OCI-M2 (cell line): ENCODE results near the gene KHNYN.
"Not testable (repeated sequence)": the region's sequence is repeated elsewhere in the genome, so short reads cannot be mapped to it uniquely, and the experiment has no call there.

Experiments used
- DNase-seq: peaks from one replicate; lab custom pipeline; 2025; ENCODE audit not compliant: unreplicated experiment; lab: John Stamatoyannopoulos, UW

The KHNYN gene

DNA sequence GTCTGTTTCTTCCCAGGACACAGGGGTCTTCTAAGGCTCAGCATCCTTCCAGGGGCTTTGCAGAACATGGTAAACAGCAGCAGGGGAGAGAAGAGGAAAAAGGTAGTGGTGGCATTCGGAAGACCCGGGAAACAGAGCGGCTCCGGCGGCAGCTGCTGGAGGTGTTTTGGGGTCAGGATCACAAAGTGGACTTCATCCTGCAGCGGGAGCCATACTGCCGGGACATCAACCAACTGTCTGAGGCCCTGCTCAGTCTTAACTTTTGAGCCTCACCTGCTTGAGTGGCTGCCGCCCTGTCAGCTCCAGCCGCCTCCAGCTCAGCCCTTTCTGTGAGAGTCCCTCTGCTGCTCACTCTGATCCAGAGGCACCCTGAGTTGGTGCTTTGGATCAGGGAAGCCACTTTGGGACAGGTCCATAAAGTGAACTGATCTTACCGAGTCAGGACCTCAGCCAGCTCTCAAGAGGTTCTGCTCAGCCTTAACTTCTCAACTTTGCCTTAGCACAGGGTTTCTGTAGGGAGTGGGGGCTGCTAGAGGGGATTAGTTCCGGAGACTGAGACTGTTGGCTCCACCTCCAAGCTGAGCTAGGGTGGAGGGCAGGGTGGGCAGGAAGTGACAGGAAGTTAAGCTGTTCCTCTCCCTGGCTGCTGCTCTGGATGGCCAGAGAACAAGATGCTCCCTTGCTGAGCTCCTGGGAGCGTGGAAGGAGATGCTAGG is 7.4 kb downstream of the KHNYN start:
- no peak for DNase-seq

DNA sequence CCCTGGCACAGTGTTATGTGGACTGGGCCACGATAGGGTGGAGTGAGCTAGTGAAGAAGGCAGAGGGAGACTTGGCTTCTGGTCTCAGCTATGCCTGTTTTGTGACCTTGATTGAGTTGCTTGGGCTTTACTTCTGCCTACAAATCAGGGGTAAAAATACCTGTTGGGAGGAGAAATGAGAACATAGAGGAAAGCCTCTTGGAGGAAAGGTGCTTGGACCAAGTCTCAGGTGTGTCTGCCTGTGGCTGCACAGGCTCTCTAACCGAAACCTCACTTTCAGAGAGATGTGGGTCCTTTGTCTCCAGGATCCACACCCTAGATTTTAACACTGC is 7.9 kb downstream of the KHNYN start:
- DNase-seq: no peak

DNA sequence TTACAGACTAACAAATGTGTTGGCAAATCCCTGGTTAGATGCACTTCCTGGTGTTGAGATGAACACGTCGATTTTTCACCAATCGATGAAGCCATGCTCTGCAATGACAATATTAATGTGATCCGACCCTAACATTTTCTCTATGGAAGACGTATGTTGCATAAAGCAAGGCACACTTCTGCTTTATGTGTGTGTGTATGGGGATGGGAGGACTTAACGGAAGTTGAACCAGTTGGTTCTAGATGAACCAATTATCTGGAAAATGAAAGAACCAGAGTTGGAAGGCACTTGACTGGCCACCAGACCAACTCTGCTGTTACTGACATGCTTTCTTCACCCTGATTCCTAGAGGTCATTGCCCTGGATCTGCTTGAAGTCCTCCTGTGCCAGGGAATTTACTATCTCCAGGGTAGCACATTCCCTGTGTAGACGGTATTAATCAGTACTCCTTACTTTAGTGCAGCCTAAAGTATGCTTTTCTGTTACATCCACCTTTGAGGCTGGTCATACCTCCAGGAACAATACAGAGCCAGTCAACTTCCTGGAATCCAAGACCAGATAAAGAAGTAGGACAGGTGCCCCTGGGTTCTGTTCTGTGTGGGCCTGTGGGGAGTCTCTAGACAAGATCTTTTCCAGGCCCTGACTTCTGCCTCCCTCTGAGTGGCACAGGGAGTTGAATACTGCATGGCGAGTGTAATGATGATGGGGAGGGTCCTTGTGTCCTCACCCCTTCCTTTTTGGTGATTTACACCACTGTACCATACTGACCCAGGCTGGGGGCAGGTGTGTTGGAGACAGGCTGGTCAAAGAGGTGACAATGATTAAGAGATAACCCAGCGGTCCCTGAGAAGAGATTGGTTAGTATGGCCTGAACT is 8.7 kb downstream of the KHNYN start:
- no peak for DNase-seq

- DNase-seq: no peak
Observed at GRCh38 chr14:24439257-24439656, 9.5 kb downstream of the KHNYN start.

- DNase-seq: no peak
Observed at GRCh38 chr14:24439830-24440605, 10.3 kb downstream of the KHNYN start.

DNA sequence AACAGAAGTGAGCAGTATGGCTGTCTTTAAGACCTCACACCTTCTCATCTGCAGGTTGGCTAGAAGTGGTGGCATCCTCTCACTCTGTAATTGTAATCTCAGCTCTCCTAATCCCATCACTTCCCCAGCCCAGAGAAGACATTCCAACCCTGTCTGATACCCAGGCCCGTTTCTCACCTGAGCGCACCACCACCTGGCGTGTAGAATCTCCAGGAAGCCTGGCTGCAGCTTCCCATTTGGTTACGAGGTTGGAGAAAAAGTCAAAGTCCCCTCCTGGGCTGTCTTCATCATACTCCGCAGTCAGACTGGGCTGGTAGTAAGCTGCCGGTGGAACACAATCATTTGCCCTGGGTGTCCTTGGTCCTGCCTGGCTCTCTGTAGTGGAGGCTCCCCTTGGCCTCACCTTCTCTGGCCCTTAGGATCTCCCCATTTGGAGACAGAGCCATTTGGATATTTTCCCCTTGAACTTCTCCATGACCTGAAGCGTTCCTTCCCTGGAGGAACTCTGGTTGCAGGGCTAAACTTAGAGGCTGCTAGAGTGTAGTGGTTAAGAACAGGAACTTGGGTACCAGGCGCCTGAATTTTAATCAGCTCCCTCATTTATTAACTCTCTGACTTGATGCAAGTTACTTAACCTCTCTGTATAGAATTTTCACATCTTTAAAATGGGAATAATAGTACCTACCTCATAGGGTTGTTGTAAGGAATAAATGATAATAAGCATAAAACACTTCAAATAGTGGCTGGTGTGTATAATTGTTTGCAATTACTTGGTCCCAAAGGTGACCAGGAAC is 11.0 kb downstream of the KHNYN start:
- no peak for DNase-seq

DNA sequence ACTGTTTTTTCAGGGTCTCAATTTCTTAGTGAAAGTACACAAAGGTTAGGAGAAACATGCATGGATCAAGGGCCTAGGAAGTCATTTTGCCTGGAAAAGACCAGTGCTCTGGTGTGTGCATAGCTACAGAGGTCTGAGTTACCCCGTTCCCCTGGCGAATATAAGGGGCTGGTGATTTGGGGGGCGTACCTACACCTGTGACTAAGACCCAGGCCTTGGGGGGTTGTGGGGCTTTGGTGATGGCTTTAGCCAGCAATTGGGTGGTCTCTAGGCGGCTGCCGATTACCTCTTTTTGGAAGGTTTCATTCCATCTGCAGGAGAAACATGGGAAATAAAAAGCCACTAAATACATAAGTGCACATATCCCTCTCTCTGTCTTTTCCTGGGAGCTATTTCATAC is 11.7 kb downstream of the KHNYN start:
- DNase-seq: no peak

GRCh38 chr14:24441904-24442239 is 12.1 kb downstream of the KHNYN start:
- DNase-seq: no peak

DNA sequence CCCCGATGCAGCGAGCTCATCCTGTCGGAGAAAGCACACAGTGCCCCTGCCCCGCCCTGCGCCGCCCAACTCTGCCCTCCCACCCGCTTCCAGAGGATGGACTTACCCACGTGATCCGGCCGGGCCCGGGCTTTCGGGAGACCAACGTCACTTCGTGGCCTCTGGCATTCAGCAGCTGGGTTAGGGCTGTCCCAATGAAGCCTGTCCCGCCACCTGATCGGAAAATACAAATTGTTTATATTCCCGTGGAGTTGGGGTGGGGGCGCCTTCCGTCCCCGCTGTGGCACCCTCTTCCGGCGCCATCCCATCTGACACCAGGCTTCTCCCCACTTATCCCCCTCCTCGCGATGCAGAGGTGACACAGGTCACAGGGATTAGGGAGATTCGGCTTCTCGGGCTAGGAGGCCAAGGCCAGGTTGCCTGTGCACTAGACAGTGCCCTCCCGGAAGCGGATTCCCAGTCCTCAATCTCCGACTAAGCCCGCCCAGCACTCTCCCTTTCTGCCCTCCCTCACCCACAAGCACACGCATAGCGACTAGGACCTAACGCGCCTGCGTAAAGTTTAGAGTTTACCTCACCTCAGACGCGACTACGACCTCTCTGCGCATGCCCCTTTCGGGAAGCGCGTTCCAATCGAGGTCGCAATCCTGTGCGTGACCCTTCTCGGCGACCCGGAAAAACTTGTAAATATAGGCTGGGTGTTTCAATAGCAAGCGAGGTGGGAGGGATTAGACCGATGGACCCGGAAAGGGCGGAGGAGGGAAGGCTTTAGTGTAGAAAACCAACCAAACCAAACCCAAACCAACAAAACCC is 12.7 kb downstream of the KHNYN start, which contains the start of gene SDR39U1:
Gene SDR39U1, minus strand, starts transcription at position 537 of the 813 bp plus-strand sequence. Its CDS starts 7 bp downstream, at position 530.
- peak; percentile 88 for DNase-seq

DNA sequence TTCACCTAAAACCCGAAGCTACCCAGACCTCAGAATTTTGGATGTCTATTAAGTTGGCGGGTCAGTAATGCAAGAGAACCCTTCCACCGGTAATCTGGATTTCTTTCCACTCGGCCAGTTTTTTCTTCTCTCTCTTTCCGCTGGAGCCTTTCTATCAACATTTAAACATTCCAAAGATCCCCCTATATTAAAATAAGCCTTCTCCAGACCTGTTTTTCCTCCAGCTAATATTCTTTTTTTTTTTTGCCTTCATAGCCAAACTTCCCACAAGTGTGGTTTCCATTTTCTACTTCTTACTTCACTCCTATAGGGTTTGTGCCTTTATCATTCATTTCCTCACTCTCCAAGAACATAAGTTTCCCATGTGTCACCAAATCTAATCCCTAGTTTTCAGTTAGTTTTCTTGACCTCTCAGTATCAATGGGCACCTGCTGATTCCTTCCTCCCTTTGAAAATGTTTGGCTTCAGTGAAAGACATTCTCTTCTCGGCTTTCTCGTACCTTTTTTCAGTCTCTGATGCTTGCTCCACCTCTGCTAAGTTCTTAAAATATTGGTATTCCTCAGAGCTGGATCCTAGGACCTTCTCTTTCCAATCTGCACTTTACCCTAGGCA is 13.4 kb downstream of the KHNYN start:
- DNase-seq: no peak

DNA sequence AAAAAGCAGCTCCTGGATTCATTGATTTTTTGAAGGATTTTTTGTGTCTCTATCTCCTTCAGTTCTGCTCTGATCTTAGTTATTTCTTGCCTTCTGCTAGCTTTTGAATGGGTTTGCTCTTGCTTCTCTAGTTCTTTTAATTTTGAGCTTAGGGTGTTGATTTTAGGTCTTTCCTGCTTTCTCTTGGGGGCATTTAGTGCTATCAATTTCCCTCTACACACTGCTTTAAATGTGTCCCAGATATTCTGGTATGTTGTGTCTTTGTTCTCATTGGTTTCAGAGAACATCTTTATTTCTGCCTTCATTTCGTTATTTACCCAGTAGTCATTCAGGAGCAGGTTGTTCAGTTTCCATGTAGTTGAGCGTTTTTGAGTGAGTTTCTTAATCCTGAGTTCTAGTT is 21.1 kb downstream of the KHNYN start:
- not testable (repeated sequence) for DNase-seq

DNA sequence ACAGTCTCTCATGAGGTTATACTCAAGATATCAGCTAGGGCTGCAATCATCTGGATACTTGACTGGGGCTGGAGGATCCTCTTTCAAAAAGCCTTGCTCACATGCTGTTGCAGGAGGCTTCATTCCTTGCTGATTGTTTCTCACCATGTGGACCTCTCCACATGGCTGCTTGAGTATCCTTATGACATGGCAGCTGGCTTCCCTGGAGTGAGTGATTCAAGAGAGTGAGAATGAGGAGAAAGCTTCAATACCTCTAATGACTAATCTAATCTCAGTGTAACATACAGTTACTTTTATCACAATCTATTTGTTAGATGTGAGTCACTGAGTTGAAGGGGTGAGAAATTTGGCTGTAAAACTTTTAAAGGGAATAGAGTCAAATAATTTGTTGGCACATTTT is 27.2 kb downstream of the KHNYN start:
- DNase-seq: no peak

GRCh38 chr14:24458736-24459135 is 29.0 kb downstream of the KHNYN start:
- DNase-seq: no peak

- DNase-seq: no peak
Observed at GRCh38 chr14:24459331-24459730, 29.6 kb downstream of the KHNYN start.

DNA sequence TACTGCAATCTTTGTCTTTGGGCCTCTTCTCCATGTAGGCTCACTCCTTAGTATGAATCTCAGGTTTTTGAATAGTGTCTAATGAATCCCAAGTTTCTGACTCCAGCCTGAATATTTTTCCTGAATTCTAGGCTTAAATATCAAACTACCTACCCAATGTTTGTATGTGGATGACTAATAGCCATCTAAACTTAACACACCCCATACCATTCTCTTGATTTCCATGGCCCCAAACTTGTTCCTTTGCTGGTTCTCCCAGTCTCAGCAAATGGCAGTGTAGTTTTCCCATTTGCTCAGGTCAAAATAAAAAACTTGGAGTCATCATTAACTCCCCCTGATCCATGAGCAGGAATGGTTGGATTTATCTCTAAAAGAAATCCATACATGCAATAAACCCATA is 31.6 kb downstream of the KHNYN start:
- DNase-seq: no peak

DNA sequence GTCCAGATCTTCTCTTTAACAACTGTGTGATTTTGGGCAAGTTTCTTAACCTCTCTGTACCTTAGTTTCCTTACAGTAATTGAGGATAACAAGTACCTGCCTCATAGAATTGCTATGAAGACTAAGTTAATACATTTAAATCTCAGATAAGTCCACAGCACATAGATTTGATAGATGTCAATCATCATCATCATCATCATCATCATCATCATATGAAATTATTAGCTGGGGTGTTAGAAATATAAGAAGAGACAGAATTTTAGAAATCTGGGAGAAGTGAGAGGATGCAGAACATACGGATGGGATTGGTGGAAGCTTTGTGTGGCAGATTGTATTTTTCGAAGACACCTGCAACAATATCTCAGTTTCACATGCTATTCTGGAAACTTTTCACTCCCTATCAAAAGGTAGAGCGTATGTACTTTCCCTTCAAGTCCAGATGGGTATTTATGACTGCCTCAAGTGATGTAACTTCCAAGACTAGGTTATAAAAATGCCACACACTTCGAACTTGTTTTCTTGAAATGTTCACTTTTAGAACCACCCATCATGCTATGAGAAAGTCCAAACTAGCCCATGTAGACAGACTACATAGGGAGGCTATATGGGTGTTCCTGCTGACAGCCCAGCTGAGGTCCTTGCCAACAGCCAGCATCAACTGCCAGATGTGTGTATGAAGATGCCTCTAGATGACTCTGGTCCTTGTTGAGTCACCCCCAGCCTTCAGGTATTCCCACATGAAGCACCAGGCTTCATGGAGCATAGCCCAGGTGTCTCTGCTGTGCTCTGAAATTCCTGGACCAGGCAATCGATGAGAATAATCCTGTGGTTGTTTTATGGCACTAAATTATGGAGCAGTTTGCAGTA is 33.5 kb downstream of the KHNYN start:
- no peak for DNase-seq

- no peak for DNase-seq
Observed at GRCh38 chr14:24463884-24464785, 34.4 kb downstream of the KHNYN start.

- DNase-seq: no peak
Observed at GRCh38 chr14:24465368-24465767, 35.6 kb downstream of the KHNYN start.
